GM21515 (cell line): ENCODE measurements around the gene FOXD4L3.
"Not testable (repeated sequence)": the region's sequence is repeated elsewhere in the genome, so short reads cannot be mapped to it uniquely, and the experiment has no call there.

Experiments used
- ATAC-seq: cut with Tn5 transposase; IDR thresholded peaks from one replicate; pipeline ENCODE4 v1.9.1; 2021; ENCODE audit not compliant: unreplicated experiment

FOXD4L3 gene

DNA sequence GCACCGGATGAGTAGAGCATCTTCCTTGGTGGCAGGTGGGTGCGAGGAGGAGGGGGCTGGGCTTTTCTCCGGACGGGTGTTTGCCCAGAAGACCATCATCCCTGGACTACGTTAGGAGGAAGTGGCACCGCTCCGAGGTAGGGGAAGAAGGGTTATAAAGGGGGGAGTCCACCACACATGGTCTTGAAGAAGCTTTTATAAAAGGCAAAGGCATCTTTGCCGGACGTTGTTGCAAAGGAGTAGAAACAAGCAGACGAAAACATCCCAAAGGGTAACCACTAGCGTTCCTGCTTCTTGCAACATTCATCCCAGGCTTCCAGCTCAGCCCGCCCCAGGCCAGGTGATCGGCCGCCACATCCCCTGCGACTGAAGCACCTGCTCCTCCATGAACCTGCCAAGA is at the start of gene FOXD4L3:
Gene FOXD4L3, plus strand, starts transcription at position 301 of the 400 bp plus-strand sequence. Its CDS starts 85 bp downstream, at position 386.
- not testable (repeated sequence) for ATAC-seq

DNA sequence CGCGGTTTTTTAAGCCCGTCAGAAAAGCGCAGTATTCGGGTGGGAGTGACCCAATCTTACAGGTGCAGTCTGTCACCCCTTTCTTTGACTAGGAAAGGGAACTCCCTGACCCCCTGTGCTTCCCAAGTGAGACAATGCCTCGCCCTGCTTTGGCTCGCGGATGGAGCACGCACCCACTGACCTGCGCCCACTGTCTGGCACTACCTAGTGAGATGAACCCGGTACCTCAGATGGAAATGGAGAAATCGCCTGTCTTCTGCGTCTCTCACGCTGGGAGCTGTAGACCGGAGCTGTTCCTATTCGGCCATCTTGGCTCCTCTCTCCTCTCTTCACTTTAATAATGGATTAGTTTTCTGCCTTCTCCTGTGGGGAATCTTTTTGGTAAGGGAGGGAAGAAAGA is 21.6 kb upstream of the FOXD4L3 start:
- ATAC-seq, result not testable (repeated sequence)

DNA sequence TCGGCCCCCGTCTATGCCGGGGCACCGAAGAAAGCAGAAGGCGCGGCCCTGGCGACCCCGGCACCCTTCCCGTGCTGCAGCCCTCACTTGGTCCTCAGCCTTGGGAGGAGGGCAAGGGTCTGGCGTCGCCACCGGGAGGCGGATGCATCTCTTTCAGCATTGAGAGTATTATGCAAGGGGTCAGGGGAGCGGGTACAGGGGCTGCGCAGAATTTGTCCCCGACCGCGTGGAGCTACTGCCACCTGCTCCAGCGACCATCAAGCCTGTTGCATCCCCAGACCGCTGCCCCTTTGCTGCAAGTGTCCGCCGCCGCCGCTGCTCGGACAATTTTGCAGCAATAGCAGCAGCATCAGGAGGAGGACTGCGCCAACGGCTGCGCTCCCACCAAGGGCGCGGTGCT is 1.1 kb downstream of the FOXD4L3 start:
- not testable (repeated sequence) for ATAC-seq

DNA sequence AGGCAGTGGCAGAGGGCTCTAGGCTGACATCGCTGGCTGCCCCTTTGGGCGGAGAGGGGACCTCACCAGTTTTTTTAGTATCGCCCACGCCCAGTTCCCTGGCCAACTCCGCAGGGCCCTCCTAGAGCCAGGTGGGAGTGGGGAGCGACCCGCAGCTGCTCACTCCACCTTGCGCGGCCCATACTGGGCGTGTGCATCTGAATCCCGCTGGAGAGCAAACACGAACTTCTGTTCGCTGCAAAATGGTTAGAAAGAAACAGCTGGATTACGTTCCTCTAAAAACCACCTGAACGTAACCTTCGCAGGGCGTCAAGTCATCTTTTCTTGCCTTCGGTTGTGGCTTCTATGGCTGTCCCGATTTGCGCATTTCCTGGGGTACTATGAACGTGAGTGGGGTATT is 1.5 kb downstream of the FOXD4L3 start:
- ATAC-seq, result not testable (repeated sequence)

DNA sequence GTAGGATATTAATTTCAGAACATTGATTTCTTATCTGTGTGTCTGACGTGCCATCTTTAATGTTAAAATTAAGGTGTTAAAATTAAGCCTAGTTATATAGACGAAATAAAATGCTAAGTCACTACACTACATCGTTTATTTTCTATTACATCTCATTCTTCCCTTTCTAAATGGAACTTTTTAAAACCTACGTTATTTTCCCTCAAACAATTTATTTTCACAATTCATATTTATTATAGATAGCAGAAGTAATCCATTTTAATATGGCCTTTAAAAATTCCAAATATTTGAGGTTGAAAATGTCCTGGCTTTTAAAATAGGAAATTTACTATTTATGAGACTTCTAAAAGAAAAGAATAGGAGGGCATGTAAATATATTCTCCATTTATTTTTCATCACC is 2.1 kb downstream of the FOXD4L3 start:
- not testable (repeated sequence) for ATAC-seq

DNA sequence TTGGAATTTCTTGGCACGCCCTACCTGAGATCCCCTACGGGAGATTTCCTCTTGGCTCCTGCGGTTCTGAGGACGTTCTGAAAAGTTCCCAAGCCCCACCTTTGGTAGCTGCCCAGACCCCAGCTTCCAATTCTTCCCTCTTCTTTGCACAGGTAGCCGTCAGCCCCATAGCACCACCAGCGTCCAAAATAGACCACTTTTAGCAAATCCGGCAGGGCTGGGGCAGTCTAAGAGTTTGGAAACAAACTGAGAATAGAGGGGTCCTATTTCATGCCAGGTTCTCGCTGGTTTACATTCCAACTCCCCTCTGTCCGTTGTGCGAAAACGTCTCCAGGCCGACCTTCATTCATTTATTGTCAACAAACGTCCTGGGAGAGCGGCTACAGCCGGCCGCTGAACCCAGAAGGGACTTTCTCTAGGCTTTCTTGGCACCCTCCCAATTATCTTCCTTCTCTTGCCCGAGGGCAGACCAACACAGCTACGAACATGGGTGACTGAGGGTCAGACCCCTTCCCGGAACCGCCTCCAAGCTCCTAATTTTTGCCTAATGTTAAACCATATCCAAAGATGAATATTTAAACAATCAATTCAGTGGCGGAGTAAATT is 3.1 kb downstream of the FOXD4L3 start:
- not testable (repeated sequence) for ATAC-seq

DNA sequence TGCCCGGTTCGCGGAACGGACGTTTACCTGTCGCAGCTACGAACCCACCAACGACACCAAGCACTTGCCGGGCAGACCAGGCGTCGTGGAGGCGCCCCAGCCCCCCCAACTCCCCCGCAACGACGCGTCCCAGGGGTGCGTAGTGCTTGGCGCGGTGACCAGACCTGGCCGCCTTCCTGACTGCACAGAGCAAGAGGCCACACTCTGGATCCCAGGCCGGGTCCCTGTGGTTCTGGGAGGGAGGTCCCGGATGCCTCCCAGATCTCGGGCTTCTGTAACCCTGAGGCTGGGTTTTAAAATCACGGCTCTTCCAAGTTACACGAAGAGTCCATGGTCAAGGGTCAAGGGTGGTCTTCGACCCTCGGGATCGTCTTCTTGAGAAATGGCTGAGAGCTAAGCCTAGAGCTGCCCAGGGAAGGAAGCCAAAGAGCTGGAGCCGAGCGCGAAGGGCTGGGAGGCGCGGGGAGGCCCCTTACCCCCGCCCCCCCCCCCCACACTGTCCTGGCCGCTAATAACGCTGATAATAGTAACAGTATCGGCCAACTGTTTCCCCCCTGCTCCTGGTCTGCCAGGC is 3.8 kb downstream of the FOXD4L3 start:
- not testable (repeated sequence) for ATAC-seq

DNA sequence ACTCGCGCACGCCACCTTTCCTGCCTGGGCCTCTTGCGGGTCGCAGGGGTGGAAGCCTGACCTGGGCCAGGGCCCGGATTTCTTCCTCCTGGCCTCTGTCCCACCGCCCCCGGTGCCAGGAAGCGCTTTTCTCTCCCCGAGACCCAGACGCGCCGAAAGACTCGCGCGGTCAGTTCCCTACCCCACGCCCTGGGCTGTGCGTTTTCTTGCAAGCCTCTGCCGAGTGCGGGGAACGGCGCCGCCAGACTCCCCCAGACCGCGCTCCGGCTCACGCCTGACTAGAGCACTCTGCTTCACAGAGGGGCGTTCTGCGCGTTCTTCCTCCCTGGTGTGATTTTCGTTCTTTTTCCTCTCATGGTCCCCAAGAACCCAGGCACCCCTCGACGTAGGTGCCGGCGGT is 4.5 kb downstream of the FOXD4L3 start:
- ATAC-seq, result not testable (repeated sequence)

DNA sequence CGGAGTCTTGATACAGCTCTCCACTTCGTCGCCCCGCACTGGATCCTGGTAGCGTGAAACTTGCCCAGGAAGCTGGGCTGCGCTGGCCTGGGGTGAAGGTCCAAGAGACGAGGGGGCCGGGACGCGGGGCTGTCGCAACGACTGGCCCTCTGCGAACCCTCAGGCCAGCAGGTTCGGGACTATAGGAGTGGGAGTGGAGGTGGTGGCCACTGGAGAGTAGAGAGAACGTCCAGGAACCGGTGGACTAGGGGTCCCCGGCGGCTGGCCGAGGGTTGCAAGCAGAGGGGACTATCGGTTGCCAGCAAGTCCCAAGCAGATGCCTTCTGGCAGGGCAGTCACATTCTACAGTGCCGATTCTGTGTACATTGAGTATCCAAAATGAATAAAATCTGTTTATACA is 5.0 kb downstream of the FOXD4L3 start:
- ATAC-seq, result not testable (repeated sequence)

DNA sequence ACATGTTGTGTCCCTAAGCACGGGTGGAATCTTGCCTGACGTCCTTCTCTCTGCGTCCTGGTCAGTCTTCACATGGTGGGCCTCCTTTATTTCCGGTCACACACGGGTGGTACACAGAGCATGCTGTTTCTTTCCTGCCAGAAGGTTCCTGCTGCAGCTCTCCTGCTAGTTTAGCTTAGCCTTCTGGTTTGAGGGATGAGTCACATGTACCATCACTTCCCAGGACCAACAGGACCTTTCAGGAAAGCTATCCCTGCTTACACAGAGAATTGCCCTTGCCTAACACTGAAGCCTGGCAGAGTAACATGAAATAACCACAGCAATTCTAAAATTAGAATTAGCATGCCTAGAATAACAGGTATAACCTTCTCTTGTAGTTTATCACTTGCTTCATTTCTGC is 8.5 kb downstream of the FOXD4L3 start:
- not testable (repeated sequence) for ATAC-seq

DNA sequence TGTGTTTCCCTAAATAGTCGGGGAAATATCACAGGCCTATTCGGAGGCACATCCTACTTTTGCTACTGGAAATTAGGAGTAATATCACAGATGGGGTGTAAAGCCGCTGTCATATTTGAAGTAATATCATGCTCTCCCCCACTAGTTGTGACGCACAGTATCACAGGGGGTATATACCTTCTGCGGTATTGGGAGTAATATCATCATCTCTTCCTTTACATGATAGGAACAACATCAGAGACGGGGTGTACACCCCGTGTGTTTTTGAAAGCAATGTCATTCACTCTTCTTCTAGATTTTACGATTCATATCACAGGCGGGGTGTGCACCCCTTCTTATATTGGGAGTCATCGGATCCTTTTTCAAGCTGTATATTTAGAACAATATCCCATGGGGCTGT is 15.5 kb downstream of the FOXD4L3 start:
- not testable (repeated sequence) for ATAC-seq

DNA sequence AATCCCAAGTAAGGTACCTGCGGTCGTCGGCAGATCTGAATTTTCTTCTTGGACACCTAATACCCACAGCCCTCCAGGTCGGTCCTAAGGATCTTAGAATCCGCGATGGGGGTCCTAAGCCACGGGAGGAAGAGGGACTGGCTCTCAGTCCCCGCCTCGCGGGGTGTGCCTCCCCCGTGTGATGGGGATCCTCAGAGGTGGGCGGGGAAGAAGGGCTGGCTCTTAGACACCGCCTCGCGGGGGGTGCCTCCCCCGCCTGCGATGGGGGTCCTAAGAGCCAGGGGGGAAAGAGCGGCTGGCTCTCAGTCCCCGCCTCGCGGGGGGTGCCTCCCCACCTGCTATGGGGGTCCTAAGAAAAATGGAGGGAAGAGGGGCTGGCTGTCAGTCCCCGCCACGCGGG is 21.1 kb downstream of the FOXD4L3 start:
- ATAC-seq, result not testable (repeated sequence)

DNA sequence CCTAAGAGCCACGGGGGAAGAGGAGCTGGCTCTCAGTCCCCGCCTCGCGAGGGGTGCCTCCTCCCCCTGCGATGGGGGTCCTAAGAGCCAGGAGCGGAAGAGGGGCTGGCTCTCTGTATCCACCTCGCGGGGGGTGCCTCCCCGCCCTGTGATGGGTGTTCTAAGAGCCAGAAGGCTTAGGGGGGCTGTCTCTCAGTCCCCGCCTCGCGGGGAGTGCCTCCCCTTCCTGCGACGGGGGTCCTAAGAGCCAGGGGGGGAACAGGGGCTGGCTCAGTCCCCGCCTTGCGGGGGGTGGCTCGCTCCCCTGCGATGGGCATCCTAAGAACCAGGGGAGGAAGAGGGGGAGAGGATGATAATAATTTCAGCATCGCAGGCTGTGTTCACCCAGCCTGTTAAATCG is 21.9 kb downstream of the FOXD4L3 start:
- ATAC-seq, result not testable (repeated sequence)

DNA sequence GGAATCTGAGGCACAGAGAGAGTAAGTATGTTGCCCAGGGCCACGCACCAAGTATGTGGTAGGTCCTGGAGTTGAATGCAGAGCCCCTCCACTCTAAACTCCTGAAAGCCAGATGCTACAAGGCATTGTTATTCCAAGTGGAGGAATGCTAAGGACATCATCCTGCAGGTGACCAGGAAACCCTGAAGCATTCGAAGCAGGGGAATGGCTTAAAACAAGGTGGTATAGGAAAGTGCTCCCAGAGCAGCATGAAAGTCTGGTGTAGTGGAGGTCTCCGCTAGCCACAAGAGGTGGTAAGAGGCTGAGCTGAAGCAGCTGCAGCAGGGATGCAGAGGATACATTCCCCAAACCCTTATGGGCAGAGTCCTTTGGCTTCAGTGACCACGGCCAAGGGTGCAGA is 26.4 kb downstream of the FOXD4L3 start:
- not testable (repeated sequence) for ATAC-seq

DNA sequence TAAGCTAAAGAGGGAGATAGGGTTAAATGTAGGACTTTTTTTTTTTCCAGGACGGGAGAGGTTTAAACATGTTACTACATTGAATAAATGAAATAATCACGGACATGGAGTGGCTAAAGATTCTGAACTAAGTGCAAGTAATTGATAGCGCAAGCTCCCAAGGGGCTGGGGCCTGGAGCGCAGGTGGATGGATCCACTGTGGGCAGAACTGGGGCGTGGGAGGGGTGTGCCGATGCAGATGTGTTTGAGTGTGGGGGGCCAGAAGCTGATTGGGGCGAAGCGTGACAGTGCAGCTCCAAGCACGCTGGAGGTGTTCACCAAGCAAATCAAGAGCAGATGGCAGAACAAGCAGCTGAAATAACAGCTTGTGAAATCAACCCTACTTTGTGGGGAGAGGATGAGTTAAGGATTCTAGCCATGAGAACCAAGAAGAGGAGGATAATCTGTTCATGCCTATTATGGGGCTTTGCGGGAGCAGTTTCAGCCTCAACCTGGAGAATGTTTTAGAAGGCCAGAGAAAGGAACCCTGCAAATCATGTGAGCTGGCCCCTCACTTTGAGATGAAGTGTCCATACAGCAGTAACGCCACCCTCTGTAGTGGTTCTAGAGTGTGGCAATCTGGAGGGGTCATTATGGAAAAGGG is 28.0 kb downstream of the FOXD4L3 start:
- ATAC-seq, result not testable (repeated sequence)

DNA sequence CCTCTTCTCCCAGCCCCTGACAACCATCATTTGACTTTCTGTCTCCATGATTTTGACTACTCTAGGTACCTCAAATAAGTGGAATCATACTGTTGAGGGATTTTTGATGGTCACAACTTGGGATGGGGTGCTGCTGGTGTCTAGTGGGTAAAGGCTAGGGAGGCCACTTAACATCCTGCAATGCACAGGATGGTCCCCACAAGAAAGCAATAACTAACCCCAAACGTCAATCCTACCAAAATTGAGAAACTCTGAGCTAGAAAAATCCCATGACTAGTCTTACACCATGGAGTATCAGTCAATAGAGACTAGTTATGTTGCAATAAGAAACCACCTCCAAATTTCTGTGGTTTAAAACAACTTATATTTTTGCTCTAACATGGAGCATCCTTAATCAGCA is 29.5 kb downstream of the FOXD4L3 start:
- not testable (repeated sequence) for ATAC-seq

DNA sequence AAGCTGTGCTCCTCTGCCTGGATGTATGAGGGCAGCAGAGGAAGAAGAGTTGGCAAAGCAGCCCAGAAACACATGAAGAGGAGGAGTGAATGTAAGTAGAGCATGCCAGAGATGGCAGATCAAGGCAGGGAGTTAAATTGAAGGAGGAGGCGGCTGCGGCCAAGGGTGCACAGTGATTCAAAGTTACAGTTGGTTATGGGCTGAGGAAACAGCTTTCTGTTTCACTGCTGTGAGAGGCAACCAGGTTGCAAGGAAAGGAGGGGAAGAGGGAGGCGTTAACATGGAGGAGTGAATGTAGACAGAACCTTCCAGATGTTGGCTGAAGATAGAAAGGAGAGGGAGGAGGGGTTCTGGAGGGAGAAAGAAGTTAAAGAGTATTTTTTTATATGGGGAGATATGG is 33.3 kb downstream of the FOXD4L3 start:
- not testable (repeated sequence) for ATAC-seq

DNA sequence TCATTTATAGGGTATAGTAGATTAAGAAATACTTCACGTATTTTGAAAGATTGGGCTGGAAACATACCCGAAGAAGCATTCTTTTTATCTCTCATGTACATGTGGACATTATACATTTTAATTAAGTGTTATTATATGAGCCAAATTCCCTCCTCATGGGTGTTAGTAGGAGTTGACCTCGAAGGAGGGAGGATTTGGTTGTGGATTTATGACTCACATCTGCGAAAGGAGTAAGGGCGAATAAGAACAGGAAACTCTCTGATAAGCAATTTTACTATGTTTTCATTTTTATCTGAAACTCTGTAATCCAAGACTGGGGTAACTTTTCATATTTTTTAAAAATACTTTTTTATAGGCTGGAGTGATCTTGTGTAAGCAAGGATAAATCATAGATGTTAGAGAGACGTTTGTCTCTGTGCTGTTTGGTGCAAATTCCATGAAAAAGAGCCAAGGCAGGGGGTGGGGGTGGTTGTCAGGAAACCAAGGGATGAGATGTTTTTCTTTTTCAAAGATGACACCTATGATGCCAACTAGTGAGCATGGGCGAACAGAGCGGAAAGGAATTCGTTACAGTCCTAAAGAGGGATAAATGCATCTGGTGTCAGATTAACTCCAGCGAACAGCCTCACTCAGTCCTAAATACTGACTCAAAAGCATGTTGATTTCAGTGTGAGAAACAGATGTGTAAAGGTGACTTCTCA is 34.1 kb downstream of the FOXD4L3 start:
- ATAC-seq, result not testable (repeated sequence)

DNA sequence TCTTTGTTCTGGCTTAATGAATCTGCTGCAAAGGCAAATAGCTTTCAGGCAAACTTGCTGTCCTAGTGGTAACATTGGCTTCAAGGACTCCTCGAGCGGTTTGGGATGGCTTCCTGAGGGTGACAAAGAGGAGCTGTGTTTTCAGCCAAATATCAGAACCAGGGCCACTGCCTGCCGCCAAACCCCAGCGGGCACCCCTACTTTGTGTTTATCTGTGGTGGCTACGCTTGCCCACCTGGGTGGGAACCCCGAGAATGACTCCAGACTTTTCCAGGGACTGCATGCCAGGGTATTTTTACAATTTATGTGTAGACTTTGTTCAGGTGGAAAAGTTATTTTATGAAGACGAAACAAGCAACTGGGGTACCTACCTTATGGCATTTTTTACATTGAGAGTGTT is 35.3 kb downstream of the FOXD4L3 start:
- not testable (repeated sequence) for ATAC-seq

DNA sequence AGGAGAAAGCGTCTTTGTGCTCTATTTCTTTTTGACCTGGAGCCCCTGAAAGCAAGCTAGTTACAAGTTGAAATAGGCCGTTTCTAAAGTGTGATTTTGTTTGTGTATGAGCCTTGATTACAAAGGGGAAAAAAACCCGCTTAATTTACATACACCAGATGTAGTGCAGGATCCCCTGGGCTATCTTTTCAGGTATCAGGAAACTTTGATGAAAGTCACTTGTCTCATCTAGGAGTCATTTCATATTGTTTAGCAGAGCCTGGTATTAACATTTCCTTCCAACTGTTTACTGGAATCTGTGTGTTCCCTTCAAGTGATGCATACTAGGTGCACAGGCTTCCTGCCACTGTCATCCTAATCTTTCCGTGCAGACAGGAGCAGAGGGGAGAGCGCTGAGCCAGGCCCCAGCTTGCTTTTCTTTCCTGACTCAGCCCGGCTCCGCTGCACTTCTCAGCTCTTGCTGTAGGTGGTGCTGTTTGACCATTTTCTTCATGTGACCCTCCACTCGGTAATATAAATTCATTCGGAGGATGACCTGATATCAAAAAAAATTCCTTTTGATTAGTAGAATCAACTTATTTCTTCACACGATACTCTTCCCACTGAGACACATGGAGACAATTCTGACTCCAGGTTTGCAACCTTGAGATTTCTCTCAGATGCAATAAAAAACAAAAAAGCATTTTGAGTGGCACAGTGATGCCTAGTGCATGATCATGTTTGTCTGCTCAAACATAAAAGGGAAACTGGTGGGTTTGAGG is 39.8 kb downstream of the FOXD4L3 start:
- ATAC-seq, result peak; percentile 88

DNA sequence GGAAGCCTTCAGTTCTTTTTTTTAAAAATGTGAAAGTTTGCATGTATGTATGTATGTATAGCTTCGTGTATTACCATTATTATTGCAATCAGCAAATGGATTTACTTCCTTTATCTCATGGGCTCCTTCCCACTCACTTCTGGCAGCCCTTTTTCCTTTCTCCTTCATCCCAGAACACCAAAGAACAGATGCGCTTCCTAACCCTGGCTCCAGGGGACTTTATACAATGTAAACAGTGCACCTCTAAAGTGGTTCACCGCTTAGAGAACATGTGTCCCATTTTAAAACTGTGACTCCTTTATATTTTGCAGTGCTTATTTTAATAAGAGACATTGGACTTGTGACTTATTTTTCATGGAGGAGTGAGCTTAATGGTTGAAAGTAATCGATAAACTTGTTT is 40.6 kb downstream of the FOXD4L3 start:
- not testable (repeated sequence) for ATAC-seq
